HK-2 (cell line): Measurements from ENCODE around the gene UGT1A1.
"Not testable (repeated sequence)": the region's sequence is repeated elsewhere in the genome, so short reads cannot be mapped to it uniquely, and the experiment has no call there.

Experiments used
- DNase-seq: peaks from one replicate; pipeline ENCODE4 v3.0.0-alpha.2; 2018; ENCODE audit not compliant: unreplicated experiment

UGT1A1 gene

DNA sequence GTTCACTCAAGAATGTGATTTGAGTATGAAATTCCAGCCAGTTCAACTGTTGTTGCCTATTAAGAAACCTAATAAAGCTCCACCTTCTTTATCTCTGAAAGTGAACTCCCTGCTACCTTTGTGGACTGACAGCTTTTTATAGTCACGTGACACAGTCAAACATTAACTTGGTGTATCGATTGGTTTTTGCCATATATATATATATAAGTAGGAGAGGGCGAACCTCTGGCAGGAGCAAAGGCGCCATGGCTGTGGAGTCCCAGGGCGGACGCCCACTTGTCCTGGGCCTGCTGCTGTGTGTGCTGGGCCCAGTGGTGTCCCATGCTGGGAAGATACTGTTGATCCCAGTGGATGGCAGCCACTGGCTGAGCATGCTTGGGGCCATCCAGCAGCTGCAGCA is at the start of gene UGT1A1:
Gene UGT1A1 (plus strand): TSS at position 228 of the 400 bp plus-strand sequence. CDS start 18 bp downstream, at position 246.
- DNase-seq: no peak

DNA sequence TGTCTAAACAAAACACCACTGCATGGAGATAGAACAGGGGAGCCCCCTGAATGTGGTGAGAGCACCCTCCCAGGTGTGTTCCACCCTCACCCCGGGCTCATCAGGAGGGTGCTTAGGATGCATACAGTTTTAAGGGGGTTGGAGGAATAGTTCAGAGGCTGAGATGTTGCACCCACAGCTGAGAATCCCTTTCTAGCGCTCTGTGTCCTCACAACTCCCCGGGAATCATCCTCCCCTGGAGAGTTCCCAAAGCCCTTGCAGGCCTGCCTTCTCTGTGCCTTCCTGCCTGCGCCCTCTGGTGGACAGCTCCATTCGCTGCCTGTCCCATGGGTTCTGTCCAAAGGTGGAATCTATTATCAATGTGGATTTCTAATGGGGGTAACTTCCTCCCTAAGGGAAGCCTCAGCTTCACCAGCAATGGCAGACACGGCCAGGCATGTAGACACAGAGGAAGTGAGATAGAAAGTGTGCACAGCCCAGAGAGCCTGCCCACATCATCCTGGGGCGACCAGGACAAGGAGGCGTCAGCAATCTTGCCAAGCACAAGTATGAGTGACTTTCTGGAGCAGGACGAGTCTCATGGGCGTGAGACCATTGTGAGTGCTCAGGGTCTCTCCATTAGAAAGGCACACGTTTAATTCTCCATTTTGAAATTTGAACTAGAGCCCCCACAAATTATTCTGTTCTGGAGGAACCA is 48.6 kb upstream of the UGT1A1 start:
- DNase-seq: peak; percentile 87

DNA sequence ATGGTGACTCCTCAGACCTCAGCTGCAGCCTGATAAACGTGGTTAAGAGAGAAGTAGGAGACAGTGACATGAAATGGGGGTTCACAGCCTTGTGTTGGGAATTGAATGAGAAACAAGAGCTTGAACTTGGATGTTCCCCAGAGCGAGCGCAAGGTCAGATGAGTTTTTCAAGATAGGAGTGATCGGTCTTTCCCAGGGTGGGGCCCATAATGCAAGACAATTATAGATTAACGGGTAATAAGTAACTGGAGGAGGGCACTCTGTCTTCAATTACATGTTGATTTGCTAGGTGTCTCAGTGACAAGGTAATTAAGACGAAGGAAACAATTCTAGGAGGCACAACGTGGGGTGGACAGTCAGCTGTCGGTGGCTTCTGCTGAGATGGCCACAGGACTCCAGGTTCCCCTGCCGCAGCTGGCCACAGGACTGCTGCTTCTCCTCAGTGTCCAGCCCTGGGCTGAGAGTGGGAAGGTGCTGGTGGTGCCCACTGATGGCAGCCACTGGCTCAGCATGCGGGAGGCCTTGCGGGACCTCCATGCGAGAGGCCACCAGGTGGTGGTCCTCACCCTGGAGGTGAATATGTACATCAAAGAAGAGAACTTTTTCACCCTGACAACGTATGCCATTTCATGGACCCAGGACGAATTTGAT is 47.3 kb upstream of the UGT1A1 start, which contains the start of gene UGT1A5:
Gene UGT1A5 (plus strand): TSS at position 297 of the 651 bp plus-strand sequence. CDS start 85 bp downstream, at position 382.
- no peak for DNase-seq

DNA sequence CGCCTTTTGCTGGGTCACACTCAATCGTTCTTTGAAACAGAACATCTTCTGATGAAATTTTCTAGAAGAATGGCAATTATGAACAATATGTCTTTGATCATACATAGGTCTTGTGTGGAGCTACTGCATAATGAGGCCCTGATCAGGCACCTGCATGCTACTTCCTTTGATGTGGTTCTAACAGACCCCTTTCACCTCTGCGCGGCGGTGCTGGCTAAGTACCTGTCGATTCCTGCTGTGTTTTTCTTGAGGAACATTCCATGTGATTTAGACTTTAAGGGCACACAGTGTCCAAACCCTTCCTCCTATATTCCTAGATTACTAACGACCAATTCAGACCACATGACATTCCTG is 46.8 kb upstream of the UGT1A1 start:
- DNase-seq: no peak

DNA sequence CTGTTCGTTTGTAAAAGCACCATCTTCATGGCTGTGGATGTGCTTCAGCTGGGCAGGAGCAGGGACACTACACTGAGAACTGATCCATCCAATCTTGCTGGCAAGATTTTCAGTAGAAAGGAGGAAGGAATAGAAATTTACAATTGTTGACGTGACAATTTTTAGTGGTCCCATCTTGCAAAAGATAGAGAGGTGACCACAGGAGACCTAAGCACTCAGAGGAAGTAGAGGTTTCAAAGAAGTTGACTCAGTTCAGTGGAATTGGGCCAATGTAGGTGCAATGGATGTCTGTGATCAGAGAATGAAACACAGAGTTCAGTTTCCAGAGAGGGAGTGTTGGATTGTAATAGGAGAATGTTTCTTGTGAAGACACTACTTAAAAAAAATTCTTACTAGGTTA is 45.9 kb upstream of the UGT1A1 start:
- DNase-seq: no peak

DNA sequence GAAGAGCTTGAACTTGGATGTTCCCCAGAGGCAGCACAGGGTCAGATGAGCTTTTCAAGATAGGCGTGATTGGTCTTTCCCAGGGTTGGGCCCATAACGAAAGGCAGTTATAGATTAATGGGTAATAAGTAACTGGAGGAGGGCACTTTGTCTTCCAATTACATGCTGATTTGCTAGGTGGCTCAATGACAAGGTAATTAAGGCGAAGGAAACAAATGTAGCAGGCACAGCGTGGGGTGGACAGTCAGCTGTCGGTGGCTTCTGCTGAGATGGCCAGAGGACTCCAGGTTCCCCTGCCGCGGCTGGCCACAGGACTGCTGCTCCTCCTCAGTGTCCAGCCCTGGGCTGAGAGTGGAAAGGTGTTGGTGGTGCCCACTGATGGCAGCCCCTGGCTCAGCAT is 41.5 kb upstream of the UGT1A1 start, which contains the start of gene UGT1A4:
Gene UGT1A4 (plus strand): TSS at position 185 of the 400 bp plus-strand sequence. CDS start 85 bp downstream, at position 270.
- no peak for DNase-seq

DNA sequence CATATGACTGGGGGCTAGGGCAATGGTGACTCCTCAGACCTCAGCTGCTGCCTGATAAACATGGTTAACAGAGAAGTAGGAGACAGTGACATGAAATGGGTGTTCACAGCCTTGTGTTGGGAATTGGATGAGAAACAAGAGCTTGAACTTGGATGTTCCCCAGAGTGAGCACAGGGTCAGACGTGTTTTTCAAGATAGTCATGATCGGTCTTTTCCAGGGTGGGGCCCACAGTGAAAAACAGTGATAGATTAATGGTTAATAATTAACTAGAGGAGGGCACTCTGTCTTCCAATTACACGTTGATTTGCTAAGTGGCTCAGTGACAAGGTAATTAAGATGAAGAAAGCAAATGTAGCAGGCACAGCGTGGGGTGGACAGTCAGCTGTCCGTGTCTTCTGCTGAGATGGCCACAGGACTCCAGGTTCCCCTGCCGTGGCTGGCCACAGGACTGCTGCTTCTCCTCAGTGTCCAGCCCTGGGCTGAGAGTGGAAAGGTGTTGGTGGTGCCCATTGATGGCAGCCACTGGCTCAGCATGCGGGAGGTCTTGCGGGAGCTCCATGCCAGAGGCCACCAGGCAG is 31.3 kb upstream of the UGT1A1 start, which contains the start of gene UGT1A3:
Gene UGT1A3 (plus strand): TSS at position 320 of the 579 bp plus-strand sequence. CDS start 85 bp downstream, at position 405.
- DNase-seq: no peak

DNA sequence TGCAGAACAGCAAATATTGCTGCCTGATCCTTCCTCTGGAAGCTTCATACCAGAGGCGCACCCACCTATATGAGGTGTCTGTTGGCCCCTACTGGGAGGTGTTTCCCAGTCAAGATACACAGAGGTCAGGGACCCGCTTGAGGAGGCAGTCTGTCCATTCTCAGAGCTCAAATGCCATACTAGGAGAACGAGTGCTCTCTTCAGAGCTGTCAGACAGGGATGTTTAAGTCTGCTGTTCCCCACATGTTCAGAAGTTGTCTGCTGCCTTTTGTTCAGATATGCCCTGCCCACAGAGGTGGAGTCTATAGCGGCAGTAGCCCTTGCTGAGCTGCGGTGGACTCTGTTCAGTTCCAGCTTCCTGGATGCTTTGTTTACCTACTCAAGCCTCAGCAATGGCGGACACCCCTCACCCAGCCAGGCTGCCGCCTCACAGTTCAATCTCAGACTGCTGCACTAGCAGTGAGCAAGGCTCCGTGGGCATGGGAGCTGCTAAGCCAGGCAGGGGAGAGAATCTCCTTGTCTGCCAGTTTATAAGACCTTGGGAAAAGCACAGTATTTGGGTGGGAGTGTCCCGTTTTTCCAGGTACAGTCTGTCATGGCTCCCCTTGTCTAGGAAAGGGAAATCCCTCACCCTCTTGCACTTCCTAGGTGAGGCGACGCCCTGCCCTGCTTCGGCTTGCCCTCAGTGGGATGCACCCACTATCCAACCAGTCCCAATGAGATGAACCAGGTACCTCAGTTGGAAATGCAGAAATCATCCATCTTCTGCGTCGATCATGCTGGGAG is 23.0 kb upstream of the UGT1A1 start:
- not testable (repeated sequence) for DNase-seq

DNA sequence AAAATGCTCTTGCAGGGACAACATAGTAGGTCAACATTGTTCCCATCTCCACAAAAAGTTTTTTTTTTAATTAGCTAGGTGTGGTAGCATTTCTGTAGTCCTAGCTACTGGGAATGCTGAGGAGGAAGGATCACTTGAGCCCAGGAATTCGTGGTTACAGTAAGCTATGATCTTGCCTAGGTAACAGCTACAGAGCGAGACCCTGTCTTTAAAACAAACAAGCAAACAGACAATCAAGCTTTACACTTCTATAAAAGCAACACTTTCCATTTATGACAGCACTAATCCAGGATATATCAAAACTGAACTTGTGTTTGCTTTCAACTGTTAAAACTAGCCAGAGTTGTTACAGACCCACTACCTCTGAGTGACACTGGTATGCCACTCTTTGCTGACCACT is 19.2 kb upstream of the UGT1A1 start:
- DNase-seq: no peak

DNA sequence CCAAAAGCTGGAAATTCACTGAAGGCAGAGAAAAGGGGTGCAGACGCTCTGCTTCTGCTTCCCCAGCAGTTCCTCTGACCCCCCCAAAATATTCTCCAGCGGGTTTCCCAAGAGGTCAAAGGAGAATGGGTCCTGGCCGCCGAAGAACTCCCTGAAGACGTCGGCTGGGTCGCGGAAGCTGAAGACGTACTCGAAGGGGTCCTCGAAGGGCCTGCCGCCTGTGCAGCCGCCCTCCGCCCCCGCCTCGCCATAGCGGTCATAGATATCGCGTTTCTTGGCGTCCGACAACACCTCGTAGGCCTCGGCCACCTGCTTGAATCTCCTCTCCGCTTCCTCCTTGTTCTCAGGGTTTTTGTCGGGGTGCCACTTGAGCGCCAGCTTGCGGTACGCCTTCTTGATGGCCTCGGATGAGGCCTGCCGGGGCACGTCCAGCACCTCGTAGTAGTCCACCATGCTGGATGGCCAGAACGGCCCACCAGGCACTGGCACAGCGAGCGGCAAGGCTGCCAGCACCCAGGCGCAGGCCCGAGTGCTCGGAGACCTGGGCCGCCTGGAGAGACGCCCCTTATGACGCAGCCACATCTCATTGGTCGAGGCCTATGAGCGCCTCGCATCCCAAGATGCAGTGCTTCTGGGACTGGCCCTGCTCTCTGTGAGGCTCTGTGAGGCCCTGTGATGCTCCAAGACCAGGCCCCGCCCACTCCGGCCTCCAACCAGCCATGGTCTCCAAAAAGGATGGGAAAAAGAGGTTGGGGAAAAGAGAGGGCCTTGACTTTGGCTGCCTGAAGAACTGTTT is 16.4 kb upstream of the UGT1A1 start:
- no peak for DNase-seq

DNA sequence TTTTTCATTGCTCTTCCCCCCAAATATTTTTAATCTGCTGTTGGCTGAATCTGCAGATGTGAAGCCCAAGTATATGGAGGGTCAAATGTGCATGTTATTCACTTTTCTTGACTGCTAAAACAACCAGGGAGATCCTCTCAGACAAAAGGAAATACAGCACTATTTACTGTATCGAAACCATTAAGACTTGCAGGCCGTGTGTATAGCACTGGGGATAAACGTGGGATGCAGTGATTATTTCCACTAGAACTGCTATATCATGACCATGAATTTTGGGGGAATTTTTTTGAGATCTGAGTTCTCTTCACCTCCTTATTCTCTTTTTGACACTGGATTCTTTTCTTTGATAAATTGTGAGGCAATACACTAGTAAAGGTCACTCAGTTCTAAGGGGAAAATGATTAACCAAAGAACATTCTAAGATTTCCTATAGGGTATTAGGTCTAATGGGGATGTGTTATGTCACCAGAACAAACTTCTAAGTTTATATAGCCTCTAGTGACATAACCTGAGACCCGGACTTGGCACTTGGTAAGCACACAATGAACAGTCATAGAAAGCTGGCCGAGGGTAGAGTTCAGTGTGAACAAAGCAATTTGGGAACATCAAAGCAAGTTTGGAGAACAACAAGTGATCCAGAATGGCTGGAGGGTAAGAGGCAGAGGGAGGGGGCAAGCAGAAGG is 14.9 kb upstream of the UGT1A1 start:
- DNase-seq: no peak

DNA sequence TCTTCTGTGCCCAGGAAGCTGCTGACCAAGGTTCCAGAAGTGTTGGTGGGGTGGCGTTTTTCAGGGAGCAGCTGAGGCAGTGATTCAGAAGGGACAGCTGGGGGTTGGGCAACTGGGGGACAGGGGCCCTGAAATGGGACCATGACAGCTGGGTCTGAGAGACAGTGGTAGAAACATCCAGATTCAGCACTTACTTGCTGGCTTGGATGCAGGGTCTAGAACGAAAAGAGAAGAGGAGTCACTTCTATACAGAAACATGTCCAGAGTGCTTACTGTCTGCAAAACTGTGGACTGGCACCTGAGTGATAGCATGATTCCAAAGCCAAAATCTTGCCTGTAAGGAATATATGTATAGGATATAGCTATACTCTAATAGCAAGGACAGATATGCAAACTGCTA is 14.2 kb upstream of the UGT1A1 start:
- not testable (repeated sequence) for DNase-seq

DNA sequence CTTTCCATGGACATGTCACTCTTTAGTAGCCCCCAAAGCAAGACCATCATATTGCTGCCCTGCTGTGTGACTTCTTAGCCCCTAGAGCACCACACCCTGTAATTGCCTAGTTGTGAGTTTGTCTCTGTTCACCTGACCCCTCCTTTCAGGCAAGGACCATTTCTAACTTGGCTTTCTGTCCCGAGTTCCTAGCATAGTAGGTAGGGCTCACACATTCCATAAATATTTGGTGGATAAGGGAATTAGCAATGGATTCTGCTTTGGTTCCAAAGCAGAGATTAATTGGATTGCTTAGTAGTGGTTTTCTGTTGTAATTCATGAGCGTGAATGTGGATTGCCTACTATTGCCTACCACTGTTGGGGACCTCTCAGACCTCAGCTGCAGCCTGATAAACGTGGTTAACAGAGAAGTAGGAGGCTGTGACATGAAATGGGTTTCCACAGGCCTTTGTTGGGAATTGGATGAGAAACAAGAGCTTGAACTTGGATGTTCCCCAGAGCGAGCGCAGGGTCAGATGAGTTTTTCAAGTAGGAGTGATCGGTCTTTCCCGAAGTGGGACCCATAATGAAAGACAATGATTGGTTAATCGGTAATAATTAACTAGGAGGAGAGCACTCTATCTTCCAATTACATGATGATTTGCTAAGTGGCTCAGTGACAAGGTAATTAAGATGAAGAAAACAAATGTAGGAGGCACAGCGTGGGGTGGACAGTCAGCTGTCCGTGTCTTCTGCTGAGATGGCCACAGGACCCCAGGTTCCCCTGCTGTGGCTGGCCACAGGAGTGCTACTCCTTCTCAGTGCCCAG is 13.4 kb upstream of the UGT1A1 start:
- no peak for DNase-seq

DNA sequence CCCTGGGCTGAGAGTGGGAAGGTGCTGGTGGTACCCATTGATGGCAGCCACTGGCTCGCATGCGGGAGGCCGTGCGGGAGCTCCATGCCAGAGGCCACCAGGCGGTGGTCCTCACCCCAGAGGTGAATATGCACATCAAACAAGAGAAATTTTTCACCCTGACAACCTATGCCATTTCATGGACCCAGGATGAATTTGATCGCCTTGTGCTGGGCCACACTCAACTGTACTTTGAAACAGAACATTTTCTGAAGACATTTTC is 12.9 kb upstream of the UGT1A1 start:
- DNase-seq: no peak

DNA sequence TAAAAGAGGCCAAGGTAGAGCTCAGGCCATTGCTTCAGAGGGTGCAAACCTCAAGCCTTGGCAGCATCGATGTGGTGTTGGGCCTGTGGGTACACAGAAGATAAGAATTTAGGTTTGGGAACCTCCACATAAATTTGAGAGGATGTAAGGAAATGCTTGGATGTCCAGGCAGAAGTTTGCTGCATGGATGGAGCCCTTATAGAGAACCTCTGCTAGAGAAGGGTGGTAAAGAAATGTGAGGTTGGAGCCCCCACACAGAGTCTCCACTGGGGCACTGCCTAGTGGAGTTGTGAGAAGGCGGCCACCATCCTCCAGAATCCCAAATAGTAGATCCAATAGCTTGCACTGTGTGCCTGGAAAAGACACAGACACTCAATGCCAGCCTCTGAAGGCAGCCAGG is 9.4 kb upstream of the UGT1A1 start:
- not testable (repeated sequence) for DNase-seq

DNA sequence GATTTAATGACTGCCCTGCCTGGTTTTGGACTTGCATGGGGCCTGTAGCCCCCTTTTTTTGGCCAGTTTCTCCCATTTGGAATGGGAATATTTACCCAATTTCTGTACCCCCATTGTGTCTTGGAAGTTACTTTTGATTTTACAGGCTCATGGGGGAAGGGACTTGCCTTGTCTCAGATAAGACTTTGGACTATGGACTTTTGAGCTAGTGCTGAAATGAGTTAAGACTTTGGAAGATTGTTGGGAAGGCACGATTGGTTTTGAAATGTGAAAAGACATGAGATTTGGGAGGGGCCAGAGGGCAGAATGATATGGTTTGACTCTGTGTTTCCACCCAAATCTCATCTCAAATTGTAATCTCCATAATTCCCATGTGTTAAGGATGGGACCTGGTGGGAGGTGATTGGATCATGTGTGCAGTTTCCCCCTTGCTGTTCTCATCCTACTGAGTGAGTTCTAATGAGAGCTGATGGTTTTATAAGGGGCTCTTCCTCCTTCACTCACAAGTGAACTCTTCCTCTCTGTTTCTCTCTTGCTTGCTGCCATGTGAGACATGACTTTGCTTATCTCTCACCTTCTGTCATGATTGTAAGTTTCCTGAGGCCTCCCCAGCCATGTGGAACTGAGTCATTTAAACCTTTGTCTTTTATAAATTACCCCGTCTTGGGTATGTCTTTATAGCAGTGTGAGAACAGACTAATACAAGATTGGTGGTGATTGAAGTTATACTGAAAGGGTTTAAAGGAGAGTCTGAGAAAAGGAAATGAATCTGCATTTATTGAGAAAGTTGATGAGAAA is 8.7 kb upstream of the UGT1A1 start:
- DNase-seq: not testable (repeated sequence)

DNA sequence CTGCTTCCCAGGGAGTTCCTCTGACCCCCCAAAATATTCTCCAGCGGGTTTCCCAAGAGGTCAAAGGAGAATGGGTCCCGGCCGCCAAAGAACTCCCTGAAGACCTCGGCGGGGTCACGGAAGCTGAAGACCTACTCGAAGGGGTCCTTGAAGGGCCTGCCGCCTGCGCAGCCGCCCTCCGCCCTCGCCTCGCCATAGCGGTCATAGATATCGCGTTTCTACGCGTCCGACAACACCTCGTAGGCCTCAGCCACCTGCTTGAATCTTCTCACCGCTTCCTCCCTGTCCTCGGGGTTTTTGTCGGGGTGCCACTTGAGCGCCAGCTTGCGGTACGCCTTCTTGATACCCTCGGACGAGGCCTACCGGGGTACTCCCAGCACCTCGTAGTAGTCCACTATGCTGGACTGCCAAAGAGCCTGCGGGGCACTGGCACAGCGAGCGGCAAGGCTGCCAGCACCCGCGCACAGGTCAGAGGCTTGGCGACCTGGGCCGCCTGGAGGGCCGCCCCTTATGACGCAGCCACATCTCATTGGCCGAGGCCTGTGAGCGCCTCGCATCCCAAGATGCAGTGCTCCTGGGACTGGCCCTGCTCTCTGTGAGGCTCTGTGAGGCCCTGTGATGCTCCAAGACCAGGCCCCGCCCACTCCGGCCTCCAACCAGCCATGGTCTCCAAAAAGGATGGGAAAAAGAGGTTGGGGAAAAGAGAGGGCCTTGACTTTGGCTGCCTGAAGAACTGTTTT is 5.0 kb upstream of the UGT1A1 start:
- DNase-seq: no peak

DNA sequence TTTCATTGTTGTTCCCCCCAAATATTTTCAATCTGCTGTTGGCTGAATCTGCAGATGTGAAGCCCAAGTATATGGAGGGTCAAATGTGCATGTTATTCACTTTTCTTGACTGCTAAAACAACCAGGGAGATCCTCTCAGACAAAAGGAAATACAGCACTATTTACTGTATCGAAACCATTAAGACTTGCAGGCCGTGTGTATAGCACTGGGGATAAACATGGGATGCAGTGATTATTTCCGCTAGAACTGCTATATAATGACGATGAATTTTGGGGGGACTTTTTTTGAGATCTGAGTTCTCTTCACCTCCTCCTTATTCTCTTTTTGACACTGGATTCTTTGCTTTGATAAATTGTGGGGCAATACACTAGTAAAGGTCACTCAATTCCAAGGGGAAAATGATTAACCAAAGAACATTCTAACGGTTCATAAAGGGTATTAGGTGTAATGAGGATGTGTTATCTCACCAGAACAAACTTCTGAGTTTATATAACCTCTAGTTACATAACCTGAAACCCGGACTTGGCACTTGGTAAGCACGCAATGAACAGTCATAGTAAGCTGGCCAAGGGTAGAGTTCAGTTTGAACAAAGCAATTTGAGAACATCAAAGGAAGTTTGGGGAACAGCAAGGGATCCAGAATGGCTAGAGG is 3.5 kb upstream of the UGT1A1 start:
- no peak for DNase-seq
